ENCODE results near the gene AFDN.

DNA sequence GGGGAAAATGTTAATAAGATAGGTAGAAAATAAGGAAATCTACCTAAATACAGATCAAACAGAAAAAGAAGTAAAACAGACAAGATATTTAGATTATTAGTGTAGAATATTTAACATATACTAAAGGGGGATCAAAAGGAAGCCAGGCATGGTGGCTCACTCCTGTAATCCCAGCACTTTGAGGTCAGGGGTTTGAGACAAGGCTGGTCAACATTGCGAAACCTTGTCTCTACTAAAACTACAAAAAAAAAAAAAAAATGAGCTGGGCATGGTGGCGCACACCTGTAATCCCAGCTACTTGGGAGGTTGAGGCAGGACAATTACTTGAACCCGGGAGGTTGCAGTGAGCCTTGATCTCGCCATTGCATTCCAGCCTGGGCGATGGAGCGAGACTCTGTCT is 55.5 kb downstream of the AFDN start:
- TF ChIP-seq, protein P1, sequence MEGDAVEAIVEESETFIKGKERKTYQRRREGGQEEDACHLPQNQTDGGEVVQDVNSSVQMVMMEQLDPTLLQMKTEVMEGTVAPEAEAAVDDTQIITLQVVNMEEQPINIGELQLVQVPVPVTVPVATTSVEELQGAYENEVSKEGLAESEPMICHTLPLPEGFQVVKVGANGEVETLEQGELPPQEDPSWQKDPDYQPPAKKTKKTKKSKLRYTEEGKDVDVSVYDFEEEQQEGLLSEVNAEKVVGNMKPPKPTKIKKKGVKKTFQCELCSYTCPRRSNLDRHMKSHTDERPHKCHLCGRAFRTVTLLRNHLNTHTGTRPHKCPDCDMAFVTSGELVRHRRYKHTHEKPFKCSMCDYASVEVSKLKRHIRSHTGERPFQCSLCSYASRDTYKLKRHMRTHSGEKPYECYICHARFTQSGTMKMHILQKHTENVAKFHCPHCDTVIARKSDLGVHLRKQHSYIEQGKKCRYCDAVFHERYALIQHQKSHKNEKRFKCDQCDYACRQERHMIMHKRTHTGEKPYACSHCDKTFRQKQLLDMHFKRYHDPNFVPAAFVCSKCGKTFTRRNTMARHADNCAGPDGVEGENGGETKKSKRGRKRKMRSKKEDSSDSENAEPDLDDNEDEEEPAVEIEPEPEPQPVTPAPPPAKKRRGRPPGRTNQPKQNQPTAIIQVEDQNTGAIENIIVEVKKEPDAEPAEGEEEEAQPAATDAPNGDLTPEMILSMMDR (IDR thresholded peaks at IDR 0.05; ENCODE audit: low read length) = no peak
- no peak for TF ChIP-seq EZH2phosphoT487 (IDR thresholded peaks at IDR 0.05; ENCODE audit: low read length)
- TF ChIP-seq EZH2 (optimal IDR thresholded peaks at IDR 0.05; ENCODE audit: low read depth, low read length) = no peak

Data from MM.1S (cell line).